Upper lobe of right lung (tissue), 1 donor: Measurements from ENCODE around the gene LY9. TPM values are rescaled to one million over a fixed set of nuclear protein-coding genes. Genes with fewer than 3 reads are reported as not detected.

Source experiments
- ATAC-seq: fragments of 200-7000 bp; cut with Tn5 transposase; one replicate; pipeline ENCODE4 v1.9.1; 2020; ENCODE audit warnings: mild to moderate bottlenecking, moderate library complexity
- DNase-seq: peaks from one replicate; pipeline ENCODE4 v3.0.0-alpha.2; 2020
- H3K27ac ChIP-seq: fragments of 200-600 bp; one replicate; pipeline ENCODE4 v1.8.0; 2022
- H3K27me3 ChIP-seq: fragments of 200-600 bp; one replicate; pipeline ENCODE4 v1.8.0; 2022; ENCODE audit warnings: mild to moderate bottlenecking
- H3K36me3 ChIP-seq: fragments of 200-600 bp; one replicate; pipeline ENCODE4 v1.8.0; 2022
- H3K4me1 ChIP-seq: fragments of 200-600 bp; one replicate; pipeline ENCODE4 v1.8.0; 2022
- H3K4me3 ChIP-seq: fragments of 200-600 bp; one replicate; pipeline ENCODE4 v1.8.0; 2022; ENCODE audit warnings: mild to moderate bottlenecking
- H3K9me3 ChIP-seq: fragments of 200-600 bp; one replicate; pipeline ENCODE4 v1.8.0; 2022
- CTCF ChIP-seq: fragments of 200-600 bp; IDR thresholded peaks from one replicate; pipeline ENCODE4 v1.8.0; 2022; ENCODE audit warnings: antibody characterized with exemption
- intact Hi-C: fragments of 100-400 bp; cut with DNase I; formaldehyde crosslinking; loops from one replicate; pipeline ENCODE4 v1.11.0; 2022
- total RNA-seq: library from RNA; stranded (reverse); fragmentation: NEBNext Ultra II Directional; extraction: Animal tissue kit (Norgen Biotek cat#: 25700); gene quantifications from one replicate; pipeline ENCODE4 v1.2.1, GENCODE V29; 2021
- donor health status: DM: no; HTN: yes; CAD: no; lungs with severe emphysema.

The LY9 gene
- total RNA-seq, 1 donor from 2014 or later, result 3.3 TPM

- H3K9me3 ChIP-seq, result no peaks in the 10 kb centered on the region
- no peak for TF ChIP-seq CTCF
- peaks cover 5% of the 10 kb centered on the region for H3K27me3 ChIP-seq
- no peak overlapping the region for H3K4me3 ChIP-seq
- ATAC-seq (peak; percentile 33), DNase-seq (no peak)
- H3K27ac ChIP-seq, result peak overlapping the region; percentile 24
- no peaks in the 10 kb centered on the region for H3K4me1 ChIP-seq
- H3K36me3 ChIP-seq, result no peaks in the 10 kb centered on the region
- intact Hi-C loops, result no loop called here
Measured at GRCh38 chr1:160755911-160756848, 39.8 kb upstream of the LY9 start.

- no peak for TF ChIP-seq CTCF
- no peak overlapping the region for H3K27ac ChIP-seq
- H3K4me3 ChIP-seq, result no peak overlapping the region
- H3K36me3 ChIP-seq, result no peaks in the 10 kb centered on the region
- ATAC-seq (no peak), DNase-seq (no peak)
- H3K27me3 ChIP-seq, result peaks cover 5% of the 10 kb centered on the region
- no peaks in the 10 kb centered on the region for H3K9me3 ChIP-seq
- intact Hi-C loops, result no loop called here
- H3K4me1 ChIP-seq, result no peaks in the 10 kb centered on the region
Measured at GRCh38 chr1:160756849-160757201, 39.1 kb upstream of the LY9 start.

GRCh38 chr1:160758521-160758920 is 37.5 kb upstream of the LY9 start:
- H3K4me3 ChIP-seq, result no peak overlapping the region
- H3K4me1 ChIP-seq, result no peaks in the 10 kb centered on the region
- intact Hi-C loops, result no loop called here
- H3K9me3 ChIP-seq, result no peaks in the 10 kb centered on the region
- H3K27ac ChIP-seq, result no peak overlapping the region
- DNase-seq (no peak), ATAC-seq (no peak)
- TF ChIP-seq CTCF, result no peak
- peaks cover 1% of the 10 kb centered on the region for H3K27me3 ChIP-seq
- H3K36me3 ChIP-seq, result no peaks in the 10 kb centered on the region

GRCh38 chr1:160759740-160760139 is 36.2 kb upstream of the LY9 start:
- Histone ChIP-seq H3K27me3 (no peaks in the 10 kb centered on the region), H3K27ac (no peak overlapping the region), H3K36me3 (no peaks in the 10 kb centered on the region), H3K9me3 (no peaks in the 10 kb centered on the region), H3K4me1 (no peaks in the 10 kb centered on the region), H3K4me3 (no peak overlapping the region)
- intact Hi-C loops, result no loop called here
- ATAC-seq (no peak), DNase-seq (no peak)
- TF ChIP-seq CTCF, result no peak

- Histone ChIP-seq H3K27me3 (no peaks in the 10 kb centered on the region), H3K36me3 (no peaks in the 10 kb centered on the region), H3K9me3 (no peaks in the 10 kb centered on the region), H3K4me3 (no peak overlapping the region), H3K27ac (no peak overlapping the region), H3K4me1 (no peaks in the 10 kb centered on the region)
- ATAC-seq (no peak), DNase-seq (no peak)
- intact Hi-C loops, result no loop called here
- TF ChIP-seq CTCF, result no peak
Measured at GRCh38 chr1:160761046-160761445, 34.9 kb upstream of the LY9 start.
